T-helper 9 cell (primary cell): ENCODE measurements around the gene CDYL.

Source experiments
- DNase-seq: peaks from one replicate; pipeline ENCODE4 v3.0.0-alpha.2; 2020

Gene CDYL

GRCh38 chr6:4910037-4910760 lies 134.0 kb downstream of the CDYL start:
- DNase-seq = no peak

DNA sequence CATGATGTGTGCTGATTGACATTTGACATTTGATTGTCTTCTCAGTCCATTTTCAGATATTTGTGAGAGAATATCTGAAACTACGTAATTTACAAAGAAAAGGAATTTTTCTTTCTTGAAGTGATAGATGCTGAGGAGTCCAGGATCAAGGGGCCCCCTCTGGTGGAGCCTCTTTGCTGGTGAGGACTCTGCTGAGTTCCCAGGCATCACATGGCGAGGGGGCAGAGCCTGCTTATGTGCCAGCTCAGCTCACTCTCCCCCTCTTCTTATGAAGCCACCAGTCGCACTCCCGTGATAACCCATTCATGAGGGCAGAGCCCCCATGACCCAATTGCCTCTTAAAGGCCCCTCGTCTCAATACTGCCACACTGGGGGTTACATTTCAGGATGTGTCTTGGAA lies 136.4 kb downstream of the CDYL start:
- DNase-seq = no peak

GRCh38 chr6:4913705-4914419 lies 137.7 kb downstream of the CDYL start:
- DNase-seq = no peak

DNA sequence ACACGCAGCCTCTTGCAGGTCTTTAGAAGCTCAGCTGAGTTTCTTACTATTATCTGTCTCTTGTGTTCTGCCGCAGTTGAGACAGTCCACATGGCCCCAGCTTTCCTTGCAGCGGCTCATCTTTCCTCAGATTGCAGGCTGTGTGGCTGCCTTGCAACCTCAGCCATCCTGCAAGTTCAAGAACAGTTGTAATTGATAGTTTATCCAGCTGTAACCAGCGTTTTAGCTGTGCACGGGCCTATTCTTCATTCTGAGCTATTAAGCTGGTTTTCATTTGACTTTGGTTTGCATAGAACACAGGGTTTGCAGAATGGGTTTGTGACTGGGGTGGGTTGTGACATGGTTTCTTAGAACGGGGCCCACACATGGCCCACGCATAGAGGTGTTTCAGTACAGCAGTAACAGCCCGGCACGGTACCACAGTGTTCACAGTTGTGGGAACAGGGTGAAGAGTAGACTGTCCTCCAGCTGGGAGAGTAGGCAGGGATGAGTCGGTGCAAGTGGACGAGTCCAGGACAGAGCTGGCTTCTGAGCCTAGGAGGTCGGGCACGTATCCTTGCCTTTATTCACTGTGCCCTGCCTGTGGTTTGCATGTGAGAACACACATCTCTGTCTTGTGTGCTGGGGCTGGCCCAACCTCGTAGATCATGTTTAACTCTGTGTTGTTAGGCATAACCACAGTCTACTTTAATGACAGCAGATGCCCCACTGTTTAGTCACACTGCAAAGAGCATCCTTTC lies 138.4 kb downstream of the CDYL start:
- DNase-seq = no peak

DNA sequence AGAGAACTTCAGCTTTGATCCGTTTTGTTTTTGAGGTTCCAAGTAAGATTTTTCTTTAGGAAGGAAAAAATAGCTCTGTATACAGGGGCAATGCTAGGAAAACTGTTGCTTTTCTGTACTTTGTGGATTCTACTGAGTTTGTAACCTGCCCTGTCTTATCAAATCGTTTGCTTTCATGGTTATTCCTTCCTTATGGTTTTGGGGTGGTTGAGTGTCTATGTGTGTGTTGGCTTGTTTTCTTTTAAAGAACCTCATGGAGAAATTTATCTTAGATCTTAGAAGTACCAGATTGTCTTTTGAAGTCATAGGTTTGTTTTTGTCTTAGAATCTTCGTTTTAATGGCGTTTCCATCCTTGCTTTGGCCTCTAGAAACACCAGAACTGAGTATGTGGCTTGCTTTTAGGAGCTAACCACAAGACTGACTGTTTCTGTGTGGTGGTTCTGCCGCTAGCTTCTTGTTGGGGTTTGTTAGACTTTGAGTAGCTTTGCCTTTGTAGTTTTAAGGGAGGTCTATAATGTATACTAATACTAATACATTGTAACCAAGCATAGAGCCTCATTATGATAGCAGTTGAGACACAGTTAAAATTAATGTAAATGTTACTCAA lies 140.9 kb downstream of the CDYL start:
- DNase-seq = no peak

GRCh38 chr6:4920914-4921410 lies 144.8 kb downstream of the CDYL start:
- no peak for DNase-seq

DNA sequence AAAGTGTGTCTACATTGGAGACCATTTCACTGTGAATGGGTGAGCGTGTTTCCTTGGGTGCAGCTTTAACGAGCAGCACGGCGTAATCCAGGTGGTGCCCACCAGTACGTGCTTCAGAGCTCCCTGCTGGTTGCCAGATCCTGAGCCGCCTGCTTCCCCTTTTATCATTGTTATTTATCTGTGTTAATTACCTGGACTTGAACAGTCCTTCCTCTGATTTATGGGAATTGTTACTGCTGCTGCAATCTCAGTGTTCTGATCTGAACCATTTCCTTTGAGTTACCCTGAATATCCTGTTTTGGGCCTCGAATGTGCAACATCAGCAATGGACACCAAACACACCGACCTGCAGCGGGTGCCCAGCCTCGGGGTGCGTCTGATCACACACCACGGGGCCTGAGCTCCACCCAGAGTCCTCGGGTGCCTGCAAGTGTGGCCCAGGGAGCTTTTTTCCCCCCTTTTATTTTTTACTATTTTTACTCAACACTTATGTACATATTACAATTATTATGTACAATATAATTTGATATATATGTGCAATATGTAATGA lies 146.4 kb downstream of the CDYL start:
- no peak for DNase-seq

GRCh38 chr6:4923081-4923480 lies 146.9 kb downstream of the CDYL start:
- DNase-seq = no peak

DNA sequence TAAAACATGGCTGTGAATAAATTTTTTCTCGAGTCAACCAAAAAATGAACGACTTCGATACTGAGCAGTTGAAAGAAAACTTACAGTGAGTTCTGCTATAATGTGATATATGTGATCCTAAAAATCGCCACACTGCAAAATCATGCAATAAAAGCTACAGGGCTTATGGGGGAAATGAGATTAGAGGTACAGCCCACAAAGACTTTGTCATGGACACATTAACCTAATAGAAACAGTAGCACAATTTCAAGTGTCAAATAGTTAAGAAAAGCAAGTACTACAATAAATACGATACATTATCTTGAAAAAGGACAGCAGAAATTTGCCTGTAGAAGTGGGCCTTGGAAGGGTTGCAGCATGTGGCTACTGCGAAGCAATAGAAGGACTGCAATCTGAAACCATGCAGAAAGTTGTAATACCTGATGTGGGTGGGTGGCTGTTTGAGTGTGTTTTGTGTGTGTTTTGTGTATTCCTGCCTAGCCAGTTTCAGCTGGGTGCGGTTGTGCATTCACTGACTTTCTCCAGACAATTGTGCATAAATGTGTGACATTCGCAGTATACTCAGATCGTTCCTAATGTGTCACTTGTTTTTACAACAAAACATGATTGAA lies 148.6 kb downstream of the CDYL start:
- DNase-seq = no peak

- DNase-seq = no peak
These were observed 149.4 kb downstream of the CDYL start for GRCh38 chr6:4925580-4925979.

DNA sequence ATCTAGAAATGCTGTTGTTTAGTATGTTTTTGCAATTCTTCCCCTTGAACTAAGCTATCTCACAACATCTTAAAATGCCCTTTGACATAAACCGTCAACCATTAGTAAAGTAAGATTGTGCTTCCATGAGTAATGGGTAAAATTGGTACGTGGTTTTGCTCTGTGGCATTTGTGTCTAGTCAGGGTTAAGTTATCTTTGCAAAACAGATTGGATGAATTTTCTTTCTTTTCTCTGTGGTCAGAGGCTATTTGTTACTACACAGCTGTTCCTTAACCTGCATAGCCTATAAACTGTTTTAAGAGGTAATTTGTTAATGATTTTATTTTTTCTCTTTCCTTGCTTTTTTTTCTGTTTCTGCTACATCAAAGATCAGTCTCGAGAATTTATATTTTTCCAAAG lies 152.2 kb downstream of the CDYL start:
- no peak for DNase-seq

GRCh38 chr6:4929097-4929718 lies 153.0 kb downstream of the CDYL start:
- no peak for DNase-seq

GRCh38 chr6:4930025-4930691 lies 154.0 kb downstream of the CDYL start:
- DNase-seq = no peak

DNA sequence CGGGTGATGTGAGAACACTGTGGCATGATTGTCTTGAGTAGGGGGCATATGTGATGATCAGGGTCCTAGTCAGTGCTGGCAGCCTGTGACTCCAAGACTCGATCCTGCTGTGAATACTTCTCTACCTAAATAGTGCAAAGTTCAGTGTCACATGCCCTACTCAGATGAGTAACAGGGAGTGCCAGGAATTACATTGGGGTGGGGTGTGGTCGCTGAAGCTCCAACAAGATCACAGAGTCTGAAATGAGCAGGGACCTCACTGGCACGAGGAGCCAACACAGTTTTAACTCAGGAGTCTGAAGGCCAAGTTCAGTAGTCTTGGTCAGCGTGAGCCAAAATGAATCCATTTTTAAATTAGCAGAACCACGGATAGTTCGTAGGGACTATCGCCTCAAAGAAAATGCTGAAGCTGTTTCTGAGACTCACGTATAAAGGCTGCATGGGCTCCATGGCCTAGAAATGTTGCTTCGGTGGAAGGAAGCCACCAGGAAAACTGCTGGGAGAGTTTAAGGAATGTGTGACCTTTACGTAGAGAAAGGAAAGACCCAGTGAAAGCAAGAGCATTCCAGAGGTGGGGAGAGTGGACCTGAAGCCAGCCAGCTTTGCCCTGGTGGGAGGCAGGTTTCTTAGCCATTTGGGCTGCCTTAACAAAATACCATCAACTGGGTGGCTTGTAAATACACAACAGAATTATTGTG lies 155.5 kb downstream of the CDYL start:
- DNase-seq = no peak

GRCh38 chr6:4932228-4932903 lies 156.2 kb downstream of the CDYL start:
- no peak for DNase-seq

DNA sequence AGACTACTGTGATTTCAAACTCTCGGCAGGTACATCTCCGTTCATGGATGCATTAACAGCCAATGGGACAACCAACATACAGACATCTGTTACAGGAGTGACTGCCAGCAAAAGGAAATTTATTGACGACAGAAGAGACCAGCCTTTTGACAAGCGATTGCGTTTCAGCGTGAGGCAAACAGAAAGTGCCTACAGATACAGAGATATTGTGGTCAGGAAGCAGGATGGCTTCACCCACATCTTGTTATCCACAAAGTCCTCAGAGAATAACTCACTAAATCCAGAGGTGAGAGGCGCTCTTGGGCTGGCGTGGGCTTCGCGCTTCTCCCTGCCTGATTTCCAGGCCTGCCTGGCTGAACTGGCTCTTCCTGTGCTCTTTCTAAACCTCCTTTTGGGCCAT lies 159.3 kb downstream of the CDYL start:
- no peak for DNase-seq

DNA sequence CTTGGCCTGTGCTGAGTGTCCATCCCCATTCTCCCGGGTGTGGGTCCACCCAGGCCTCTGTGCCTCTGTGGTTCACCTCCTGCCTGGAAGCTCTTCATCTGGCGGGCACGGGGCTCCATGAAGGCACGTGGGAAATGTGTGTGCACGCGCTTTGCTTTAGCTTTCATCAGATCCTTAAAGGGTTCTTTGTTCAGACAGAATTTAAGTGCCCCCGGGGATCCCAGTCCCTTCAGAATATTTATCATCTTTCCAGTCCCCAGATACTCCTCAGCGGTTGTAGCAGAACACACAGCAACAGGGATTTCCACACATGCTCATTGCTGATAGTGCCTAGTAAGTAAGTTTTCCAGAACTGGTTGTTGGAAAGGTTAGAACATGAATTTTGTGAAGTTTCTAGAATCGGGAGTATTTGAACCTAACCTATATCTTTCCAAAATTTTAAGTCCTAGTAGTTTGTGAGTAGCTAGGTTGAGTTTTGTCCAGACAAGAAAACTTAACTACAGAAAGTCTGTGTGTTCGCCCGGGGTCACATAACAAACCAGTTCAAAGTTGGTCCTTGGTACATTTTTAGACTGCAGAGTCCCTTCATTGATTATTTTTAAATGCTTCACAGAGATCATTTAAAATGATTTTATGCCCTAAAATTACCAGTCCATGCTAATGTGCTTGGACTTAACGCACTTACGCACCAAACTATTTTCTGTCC lies 159.9 kb downstream of the CDYL start:
- no peak for DNase-seq

- DNase-seq = no peak
These were observed 160.5 kb downstream of the CDYL start for GRCh38 chr6:4936681-4937041.

- DNase-seq = no peak
These were observed 161.2 kb downstream of the CDYL start for GRCh38 chr6:4937414-4937813.

- DNase-seq = no peak
These were observed 163.0 kb downstream of the CDYL start for GRCh38 chr6:4939241-4939640.
